ENCODE results near the gene ILDR2.

The ILDR2 gene

DNA sequence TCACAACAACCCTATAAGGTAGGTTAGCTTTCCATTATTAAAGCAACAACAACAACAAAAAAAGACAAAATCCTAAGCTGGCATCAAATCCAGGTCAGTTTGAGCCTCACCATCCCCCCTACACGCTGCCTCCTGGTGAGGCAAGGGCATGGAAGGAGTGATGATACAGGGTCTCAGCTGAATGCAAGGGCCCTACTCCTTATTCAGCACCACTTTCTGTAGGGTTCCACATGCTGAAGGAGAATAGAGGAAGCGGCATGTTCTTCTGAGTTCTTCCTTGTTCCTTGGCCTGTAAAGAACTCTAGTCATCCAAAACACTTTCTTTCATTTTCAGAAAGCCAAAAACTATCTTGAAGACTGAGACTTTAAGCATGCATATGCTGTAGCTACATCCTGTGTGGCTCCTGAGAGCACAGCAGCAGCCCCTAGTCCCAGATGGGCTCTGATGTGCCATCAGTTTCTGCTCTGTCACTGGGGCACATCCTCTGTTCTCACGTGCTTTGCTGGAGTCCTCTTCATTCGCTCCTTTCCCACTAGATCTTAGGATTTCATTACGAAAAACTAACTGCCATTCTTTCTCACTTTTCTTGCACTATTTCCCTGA is 6.2 kb downstream of the ILDR2 start:
- no peak for DNase-seq

DNA sequence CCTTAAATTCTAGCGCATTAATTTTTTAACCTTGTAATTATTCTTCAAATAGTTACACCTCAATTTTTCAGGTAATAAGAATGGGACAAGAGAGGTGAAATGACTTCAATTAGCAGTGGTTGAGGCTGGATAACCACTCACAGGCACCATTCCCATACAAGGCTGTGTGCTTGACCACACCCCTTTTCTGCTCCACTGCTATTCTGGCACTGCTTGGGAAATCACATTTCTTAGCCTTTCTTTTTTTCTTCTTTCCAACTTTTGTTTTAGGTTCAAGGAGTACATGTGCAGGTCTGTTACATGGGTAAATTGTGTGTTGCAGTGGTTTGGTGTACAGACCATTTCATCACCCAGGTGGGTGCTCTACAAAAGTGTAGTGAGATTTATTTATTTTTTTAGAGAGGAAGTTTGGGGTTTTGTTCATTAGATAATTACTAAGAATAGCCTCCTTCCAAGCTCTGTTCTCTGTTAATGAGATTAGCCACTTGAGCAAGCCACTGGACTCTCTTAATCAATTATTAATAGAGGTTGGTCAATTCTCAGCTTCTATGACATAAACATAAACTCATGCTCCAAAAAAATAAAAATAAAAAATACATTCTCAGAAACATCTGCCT is 14.4 kb downstream of the ILDR2 start:
- no peak for DNase-seq

DNA sequence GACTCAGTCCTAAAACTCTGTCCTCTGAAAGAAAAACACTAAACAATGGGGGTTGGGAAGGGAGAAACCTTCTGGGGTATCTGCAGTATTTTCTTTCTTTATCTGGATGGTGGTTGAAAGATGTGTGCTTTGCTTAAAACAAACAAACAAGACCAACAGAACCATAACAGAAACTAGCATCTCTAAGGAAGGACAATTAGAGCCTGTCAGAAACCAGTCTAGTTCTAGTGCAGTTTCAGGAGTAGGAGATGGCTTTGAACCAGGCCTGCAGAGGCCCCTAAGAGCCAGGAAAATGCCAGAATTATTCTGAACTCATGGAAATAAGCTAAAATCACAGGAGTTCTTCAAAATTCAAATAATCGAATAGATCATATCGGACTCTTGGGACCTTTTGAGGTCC is 18.5 kb downstream of the ILDR2 start:
- DNase-seq, result no peak

DNA sequence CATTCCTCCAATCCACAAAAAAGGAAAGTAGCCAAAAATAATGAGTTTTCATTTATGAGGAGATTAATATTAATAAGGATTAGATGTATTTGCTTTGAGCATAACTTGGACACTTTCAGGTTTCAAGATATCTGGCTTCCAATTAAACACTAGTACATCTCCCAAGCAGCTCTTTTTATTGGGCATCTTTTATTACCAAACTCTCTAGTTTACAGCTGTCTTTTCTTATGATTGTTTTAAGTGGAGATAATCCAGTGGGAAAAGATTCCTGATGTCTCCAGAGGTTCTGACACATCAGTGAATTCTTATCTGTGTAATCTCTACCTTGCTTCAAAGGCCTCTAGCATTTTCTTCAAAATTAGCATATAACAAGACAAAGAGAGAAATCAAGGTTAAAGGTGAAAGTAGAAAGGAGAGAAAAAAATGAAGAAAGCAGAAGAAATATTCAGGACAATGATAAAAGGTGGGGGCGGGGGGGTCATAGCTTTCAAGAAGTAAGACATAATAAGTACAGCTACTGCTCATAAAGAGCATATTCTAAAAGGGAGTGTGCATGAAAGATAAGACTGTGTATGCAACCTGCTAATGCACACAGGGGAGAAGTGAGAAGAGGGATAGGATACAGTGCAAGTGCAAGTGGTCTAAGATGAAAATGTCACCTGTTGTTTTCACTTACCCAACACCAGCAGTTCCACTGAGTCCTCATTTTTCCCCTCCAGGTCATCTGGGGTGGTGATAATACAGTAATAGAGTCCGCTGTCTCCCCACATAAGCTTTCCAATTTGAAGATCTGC is 19.1 kb downstream of the ILDR2 start:
- DNase-seq, result no peak

DNA sequence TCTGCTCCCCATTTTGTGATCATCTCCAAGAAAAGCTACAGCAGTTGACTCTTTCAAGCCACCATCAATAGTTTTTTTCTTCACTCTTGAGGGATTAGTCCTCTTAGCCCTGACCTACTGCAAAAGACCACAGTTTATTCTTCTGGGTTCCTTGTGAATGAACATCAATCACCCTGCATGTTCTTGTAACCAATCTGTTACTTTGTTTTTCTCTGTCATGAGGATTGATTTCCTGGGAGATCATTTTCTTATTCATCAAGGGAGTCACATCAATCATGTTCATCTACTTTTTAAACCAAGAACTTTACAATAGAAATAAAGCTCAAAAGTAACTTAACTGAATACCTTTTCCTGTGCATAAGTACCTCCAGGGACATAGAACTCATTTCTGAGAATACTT is 21.8 kb downstream of the ILDR2 start:
- DNase-seq, result no peak

DNA sequence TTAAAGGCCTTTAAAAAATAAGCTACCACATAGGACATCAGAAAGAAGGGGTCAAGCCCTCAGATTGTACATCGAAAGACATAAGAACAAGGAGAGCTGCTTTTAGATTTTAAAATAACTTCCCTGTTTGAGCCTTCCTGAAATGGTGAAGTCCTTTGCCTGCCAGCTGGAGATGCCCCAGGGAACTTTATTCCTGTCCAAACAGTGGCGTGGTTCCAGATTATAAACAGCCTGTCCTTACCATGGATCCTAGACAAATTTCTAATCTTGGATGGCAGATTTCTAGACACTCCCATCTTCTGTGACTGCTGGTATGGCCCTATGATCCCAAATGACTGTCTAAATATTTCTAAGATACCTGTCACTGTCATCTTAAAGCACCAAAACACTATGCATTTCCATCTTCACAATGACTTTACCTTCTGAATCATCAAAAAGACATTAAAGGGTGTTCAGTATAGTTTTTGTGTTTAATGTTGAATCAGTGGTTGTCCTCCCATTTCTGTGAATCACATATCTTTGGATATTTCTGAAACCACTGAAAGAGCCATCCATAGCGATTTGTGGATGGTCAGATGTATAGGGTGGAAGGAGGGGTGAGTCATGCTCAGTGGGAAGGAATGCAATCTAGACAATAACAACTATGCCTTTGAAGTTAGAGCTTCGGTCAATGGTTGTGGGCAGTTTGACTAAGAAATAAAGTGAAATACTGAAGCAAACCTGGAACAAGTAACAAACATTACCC is 23.2 kb downstream of the ILDR2 start:
- no peak for DNase-seq

DNA sequence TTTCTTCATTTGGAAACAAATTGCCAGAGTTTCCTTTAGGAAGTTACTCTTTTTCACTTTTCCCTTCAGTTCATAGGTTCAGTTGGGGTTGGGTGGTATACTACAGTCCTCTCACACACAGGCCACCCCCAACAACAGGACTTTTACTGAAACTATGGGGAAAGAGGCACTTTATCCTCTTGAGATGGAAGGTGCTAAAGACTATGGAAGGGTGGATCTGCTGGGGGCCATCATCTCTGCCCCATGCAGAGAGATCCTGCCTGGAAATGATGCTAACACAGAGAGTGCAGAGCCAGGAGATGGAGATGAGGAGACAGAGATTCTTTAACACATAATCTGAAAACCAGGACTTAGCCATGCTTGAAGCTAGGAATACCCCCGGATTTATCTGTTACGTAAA is 24.3 kb downstream of the ILDR2 start:
- DNase-seq, result no peak

DNA sequence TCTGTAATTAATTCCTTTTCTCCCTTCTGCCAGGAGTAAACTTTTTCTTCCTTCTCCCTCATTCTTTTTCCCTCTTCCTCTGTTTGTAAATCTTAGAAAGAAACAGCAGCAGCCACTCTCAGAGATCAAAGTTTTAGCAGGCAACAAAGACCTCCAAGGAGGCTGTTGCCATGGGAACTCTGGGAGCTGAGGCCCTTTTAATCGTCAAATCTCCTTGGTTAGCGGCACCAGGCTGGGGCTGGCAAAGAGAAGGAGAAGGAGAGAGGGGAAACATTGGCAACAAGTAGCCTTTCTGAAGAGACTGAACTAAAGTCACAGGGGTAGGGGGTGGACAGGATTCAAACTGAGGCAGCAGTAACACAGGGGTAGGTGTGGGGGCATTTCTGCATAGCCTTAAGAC is 25.2 kb downstream of the ILDR2 start:
- no peak for DNase-seq

DNA sequence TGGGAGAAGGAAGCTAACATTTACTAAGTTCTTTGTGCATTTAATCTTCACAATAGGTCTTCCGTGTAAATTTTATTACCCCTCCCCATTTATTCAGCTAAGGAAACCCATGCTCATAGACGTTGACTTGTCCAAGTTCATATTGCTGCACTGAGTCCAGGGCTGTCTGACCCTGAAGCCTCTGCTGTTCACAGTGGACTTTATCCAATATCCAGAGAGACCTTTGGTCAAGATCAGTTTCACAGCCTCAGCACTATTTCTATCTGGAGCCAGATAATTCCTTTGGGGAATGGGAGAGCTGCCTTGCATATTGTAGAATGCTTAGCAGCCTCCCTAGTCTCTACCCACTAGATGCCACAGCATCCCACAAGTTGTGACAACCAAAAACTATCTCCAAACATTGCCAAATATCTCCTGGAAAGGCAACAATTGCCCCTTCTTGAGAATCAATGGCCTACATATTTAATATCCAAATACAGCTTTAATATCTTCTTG is 26.4 kb downstream of the ILDR2 start:
- DNase-seq, result no peak

DNA sequence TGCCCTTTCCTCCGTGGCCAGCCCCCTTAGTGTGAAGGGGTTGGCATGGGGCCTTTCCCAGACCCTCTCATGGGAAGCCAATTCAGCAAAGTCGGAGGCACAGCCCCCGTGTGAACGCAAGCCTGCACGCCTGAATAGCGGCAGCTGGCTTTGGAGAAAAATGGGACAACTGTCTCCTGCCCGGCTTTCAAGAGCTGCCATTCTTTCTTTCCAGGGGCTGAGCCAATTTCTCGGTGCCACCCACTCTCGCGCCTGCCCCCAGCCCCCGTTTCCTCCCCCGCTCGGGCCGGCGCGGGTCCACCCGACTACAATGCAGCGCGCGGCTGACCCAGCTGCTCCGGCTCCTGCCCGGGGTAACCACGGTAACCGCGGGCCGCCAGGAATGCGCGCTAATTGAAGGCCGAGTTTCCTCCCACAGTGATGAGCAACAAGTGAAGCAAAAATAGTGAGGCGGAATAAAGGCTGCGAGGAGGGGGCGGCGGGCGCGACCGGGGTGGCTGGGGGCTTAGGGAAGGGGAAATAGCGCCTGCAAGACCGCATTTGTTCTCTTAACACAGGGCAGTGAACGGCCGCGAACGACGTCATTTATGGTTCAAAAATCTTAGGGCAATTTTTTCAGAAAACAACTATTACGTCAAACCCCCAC is 27.8 kb downstream of the ILDR2 start:
- no peak for DNase-seq

DNA sequence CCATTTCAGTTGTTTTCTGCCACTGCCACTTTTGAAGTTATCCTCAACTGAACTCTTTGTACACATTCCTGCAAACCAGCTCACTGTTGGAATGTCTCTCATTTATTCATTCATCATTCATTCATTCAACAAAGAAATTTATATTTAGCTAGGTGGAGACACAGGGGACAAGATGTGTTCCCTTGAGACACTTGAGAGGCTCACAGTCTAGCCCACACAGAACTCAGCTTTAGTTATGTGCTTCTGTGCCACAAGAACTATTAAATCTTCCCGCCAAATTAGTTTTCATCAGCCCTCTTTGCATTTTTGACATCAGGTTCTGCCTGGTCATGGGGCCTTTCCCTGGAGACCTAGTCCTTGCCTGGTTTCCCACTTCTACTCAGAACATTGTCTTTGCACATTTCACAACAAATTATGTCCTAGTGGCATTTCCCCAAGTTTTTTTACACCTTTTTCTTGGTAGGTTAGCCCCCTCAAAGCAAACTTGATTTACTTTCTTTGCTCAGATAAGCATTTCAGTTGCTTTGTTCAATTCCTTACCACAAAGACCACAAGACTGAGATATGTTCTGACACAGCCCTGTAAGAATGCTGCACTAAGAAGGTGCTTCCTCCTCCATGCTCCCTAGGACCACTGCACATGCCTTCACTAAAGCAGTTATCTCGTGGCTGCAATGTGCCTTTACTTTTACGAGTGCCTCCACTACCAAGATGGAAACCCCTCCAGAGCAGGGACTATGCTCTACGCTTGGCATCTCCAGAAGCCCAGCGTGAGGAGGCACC is 31.0 kb downstream of the ILDR2 start:
- DNase-seq, result no peak

DNA sequence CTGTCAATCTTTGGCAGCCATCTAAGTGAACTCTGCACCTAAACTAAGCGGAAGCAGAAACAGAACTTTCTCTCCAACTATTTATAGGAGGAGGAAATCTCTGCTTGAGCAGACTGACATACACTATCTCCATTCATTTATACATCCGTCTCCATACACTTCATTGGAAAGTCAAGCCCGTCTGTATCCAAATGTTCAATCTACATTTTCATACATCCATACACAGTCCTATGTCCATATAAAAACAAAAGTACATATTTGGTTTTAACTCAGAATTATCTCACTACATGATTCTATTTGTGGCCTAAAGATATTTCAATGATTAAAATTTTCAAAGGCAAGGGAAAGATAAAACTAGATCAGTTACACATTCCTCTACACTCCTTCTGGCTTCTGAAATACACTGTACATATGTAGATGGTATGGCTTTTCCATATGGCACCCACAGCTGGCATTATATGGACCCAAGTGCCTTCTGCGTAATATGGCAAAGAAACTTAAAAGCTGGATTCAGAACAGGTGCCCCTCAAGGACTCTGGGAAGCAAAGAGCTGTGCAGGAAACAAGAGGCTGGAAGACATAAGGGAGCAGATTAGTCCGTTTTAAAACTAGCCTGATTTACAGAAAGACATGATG is 35.5 kb downstream of the ILDR2 start:
- no peak for DNase-seq

DNA sequence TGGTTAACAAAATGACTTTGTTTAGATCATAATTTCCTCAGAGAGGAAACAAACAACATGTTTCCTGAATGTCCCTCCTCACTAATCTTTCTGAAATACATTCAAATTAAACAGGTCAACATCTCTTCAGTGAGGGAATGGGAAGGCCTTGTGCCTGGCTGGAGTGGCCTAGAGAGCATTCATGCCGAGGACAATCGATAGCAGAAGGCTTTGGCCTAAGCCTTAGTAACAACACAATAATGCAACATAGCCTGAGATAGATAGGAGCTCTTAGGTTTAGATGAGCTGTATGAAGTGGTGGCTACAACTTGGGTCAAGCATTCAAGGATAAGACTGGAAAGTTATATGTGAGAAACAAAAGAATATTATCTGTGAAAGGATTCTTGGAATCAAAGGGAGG is 37.4 kb downstream of the ILDR2 start:
- no peak for DNase-seq

DNA sequence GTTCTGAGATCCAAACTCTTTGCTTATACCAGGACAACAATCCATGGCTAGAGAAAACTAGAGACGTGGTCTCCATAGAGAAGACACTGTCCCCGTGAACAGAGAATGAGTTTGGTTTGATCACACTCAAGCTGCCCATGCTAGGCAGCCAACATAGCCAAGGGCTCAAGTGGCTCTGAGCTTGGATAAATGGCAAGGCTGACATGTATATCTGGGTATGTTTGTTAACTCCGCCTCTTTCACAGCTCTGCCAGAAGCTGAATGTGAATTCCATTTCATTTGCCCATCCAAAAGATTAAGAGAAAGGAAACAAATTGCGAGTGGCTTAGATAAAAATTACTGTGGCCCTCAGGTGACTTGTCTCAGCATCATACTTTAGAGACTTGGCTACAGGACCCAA is 38.0 kb downstream of the ILDR2 start:
- DNase-seq, result no peak

DNA sequence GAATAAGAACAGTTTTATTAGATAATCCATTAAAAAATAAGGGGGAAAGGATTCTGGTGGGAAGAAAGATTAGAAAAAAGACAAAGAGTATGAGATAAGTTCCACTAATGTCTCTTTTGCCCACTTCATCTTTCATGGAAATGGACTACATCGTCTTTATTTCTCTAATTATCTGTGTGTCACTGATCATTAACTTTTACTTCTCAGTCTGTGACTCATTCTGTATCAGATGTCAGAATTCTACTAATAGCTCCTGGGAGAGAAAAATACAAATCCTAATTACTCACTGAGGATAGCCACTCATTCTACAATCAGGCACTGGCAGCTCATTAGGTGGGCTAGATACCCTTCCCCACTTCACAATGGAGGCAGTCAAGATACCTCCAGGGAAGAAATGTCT is 41.7 kb downstream of the ILDR2 start:
- DNase-seq, result no peak

DNA sequence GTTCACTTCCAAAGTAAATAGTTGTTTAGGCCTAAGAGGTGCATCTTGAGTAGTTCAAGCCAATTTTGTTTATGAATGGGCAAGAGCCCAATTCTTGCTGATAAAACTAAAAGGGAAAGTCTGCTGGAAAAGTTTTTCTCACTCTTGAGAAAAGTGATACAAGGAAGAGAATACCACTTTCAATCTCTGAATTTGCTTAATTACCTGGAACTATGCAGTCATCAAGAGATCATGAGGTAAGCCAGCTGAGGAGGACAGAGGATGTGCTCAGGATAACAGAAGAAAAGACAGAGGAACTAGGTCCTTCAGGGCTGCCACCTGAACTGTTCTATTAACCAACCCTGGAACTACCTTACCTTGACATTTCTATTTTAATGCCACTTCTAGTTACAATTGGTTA is 42.2 kb downstream of the ILDR2 start:
- no peak for DNase-seq

DNA sequence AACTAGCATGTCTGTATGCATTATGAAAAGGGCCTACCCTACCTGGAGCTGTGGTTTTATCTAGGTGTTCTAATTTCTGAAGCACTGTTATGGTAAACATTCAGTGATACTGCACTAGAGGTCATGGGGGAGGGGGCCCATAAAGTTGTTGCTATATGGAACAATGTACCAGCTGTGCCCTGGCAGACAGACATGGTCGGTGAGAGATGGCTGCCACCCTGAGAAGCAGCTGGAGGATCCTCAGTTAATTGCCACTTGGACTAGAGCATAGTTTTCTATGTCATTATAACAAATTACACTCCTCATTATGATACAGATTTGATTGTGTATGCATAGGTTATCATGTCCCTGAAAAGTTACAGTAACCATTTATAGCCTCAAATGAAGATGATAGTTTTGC is 45.4 kb downstream of the ILDR2 start:
- DNase-seq, result no peak

DNA sequence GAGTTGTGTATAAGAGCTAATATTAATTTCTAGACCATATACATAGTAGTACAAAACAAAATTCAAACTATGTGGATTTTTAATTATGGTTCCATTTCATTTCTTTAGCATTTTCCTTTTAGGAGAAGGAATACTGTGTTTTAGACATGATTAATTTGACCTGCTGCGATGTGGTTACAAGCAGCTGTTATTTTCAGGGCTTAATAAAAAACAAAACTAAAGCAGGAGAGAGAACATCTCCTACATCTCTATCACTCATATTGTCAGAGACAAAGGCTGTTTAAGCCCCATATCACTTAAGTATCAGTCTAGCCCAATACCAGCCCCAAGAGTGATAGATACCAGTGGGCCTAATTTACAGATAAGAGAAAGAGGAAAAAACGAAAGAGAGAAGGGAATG is 47.6 kb downstream of the ILDR2 start:
- no peak for DNase-seq

DNA sequence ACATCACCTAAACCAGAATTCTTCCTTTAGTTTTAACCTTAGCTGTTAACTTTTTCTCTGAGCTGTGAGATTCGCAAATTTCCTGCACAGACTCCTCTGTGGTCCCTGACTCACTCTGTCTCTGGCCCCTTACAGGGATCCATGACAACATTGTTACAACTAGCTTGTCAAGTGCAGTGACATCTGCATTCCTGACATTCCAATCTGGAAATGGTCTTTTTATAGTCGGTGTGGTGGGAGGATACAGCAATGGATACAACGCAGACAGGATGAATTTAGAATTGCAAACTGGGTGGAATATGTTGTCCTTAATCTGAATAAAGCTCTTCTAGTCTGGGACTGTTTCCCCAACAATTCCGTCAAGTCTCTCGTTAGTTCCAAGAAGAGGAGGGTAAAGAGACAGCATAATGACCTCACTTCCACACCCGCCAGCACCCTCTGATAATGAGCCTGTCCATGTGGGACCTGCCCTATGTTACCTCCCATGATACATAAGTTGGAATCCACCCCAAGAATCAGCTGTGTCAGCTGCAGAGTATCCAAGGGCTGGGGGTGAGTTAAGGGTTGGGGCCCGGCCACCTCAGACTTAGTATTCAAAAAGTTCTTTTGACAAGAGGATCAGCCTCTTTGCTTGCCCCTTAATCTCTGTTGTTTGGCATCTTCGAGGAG is 49.4 kb downstream of the ILDR2 start:
- no peak for DNase-seq

DNA sequence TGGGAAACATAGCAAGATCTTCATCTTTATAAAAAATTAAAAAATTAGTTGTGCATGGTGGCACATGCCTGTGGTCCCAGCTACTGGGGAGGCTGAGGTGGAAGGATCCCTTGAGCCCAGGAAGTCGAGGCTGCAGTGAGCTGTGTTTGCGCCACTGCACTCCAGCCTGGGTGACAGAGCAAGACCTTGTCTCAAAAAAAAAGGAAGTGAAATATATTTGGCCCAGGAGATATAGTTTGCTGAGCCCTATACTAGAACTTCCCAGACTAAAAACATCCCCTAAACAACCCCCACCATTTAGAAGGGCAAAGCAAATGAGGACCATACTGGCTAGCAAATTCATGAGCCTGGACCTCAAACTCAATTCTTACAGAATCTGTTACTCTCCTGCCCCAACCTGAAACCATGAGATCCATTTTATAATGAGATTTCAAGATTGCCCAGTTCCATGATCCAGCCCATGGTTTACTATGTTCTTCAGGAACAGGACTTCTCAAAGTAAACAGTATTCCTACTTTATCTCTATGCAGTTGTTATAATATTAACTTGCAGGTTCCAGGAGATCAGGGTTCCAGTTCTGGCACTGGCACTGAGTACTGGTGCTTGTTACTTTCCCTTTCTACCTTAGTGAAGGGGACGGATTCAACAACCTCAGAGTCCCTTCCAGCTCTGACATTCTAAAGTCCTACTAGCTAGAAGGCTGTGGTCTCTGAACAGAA is 50.4 kb downstream of the ILDR2 start:
- no peak for DNase-seq

All from NCI-H1436 treated with DMSO at 0.1 percent for 48 hours (cell line).